HG03342 (cell line): ENCODE measurements around the gene FBN1.

Source experiments
- ATAC-seq: cut with Tn5 transposase; IDR thresholded peaks from one replicate; pipeline ENCODE4 v1.9.1; 2021; ENCODE audit warnings: mild to moderate bottlenecking, moderate library complexity; ENCODE audit not compliant: unreplicated experiment

The FBN1 gene

DNA sequence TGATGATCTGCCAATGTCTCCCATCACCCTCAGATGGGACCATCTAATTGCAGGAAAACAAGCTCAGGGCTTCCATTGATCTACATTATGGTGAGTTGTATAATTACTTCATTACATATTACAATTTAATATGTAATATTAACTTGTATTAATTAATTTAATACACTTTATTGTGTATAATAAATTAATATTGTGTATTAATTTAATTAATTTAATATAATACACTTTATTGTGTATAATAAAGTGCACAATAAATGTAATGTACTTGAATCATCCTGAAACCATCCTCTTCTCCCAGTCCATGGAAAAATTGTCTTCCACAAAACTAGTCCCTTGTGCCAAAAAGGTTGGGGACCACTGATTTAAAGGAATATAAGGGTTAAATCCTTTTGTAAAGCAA is 123.4 kb downstream of the FBN1 start:
- ATAC-seq = no peak

DNA sequence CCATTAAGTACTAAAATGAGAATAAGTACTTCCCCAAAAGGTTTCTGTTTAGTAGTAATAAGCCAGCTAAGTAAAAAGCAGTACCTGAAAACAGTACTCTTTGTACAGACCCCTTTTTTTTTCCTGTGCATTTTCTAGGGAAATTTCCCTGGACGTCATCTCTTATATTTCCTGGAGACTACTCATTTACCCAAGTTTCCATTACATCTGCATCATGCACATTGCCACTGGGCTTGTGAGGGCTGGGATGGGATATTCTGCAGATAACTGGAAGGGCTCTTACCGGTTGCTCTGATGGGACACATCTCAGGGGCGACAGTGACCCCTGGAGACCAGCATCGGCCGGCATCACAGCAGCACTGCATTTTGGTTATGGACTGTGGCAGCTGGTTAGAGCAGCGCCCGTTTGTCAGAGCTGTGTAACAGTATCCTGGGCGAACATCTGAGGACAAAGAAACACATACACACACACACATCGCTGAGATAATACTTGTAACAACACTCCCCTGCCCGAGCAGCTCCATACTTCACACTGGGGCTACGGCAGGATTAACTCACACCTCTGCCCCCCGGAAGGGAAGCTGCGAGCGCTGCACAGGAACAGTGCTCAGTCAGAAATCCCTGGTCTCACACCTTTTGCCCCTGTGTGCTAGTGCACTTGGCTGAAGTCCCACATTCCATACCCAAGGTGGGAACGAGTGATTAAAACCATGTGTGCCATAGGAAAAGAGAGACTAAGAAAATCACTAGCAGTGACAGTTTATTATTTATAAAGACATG is 124.9 kb downstream of the FBN1 start:
- ATAC-seq = no peak

DNA sequence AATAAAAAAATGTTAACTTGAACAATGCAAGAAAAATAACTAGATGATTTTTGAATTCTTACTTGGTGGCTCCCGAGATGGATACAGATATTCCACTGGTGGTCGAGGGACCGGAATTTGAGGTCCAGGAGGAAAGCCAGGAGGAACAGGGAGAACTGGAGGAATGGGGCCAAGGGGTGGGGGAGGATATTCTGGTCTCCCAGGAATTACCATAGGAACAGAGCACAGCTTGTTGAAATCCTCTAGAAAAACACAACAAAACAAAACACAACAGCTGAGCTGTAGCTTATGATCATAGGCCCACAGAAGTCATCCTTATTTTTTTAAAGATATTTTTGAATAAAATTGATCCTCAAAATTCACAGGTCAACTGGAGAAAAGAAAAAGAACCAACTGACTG is 129.4 kb downstream of the FBN1 start:
- no peak for ATAC-seq

DNA sequence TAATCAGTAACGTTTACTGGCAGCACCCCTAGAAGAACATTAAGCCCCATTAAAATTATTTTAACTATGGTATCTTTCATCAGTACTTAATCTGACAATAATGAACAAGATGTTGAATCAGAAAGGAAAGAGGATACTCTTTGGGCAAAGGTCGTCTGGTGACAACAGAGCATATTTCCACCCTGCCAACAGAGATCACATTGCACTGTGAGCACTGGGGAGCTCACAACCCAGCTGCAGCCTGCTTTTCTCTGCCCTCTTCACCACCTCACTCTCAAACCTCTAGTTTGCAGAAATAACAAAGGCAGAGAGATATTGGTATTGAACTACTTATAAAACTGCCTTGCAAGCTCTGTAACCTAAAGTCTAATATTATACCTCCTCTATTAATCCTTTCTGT is 130.0 kb downstream of the FBN1 start:
- ATAC-seq = no peak

DNA sequence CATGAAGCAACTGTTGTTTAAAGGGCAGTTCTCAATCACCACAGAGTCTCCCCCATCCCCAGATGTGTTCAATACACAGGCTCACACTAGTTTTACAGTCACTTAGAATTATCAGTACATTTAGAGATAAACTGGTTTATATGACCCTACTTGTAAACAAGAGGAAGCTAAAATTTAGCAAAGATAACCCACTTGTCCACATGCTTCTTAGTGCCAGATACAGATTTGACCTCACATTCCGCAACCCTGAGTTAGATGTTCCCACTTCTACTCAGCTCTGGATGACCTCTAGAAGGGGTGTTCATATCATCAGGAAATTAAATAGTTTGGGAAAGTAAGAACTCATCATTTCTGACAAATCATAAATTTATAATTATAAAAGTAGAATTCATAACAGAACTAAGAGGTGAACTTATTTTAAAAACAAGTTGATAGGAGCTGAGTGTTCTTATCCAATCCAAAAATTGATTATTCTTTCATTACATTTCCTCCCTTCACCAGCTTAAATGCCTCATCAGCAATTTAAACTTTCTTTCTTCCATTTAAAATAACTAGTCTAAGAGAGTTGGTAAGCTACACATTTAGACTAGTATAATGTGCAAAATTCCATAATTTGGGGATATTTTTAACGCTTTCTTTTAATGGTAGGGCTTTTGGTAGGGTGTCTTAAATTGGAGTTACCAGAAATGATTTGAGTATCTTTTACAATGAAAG is 131.2 kb downstream of the FBN1 start:
- ATAC-seq = no peak

DNA sequence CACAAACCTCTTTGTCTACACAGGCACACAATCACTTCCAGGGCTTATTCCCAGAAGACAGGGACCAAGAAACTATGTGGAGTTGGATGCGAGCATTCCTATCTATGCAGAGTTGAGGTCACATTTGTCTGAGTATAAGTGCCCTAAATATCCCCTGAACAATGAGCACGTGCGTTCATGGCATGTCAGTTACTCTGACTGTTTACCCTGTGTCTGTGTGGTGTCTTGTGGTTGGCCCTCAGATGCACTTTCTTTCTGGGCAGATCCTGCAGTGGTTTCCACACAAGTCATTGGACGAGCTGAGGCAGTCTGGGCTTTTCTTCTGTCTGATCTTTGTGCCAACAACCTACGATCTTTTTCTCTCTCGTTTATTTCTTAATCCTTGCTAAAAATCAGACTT is 134.5 kb downstream of the FBN1 start:
- ATAC-seq = no peak

DNA sequence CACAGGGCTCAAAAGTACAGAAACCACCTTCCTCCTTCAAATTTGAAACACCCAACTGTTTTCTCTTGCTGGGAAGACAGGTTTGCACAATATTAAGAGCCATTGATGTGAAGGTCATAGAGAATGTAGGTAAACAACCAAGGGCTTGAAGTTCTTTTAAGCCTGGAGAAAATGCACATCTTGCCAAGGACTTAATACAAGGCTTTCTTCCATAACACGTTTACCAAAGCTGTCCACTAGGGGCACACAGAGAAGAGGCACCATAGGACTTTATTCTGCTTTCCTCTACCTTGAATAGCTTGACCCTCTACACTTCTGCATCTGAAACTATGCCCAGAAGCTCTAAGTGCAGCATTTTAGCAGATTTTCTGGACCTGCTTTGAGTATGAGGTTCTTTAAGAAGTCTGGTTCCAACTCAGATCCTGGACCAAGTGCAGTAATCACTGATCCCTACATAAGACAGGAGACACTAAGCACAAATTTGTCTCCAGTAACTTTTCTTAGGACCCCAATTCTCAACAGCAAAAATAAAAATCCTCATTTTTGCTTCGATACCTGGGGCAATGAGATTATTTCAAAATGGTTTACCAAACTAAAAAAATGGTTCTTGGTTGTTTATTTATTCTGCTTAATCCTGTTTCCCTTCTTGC is 138.0 kb downstream of the FBN1 start:
- peak; percentile 78 for ATAC-seq

DNA sequence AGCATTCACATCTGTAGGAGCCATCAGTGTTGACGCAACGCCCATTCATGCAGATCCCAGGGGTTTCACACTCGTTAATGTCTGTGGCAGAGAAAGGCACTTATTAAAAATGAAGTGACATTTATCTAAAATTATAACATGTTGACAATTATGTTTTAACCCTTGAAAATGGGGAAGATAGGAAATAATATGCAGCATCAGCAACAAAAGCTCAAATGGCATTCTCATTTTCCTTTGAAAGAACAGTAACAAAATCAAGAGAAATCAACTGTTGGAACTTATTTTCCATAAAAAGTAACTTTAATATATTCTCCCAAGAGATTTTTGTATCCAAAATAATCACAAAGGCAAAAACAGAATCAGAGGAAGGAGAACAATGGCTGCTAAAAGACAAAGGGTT is 140.4 kb downstream of the FBN1 start:
- ATAC-seq = no peak

DNA sequence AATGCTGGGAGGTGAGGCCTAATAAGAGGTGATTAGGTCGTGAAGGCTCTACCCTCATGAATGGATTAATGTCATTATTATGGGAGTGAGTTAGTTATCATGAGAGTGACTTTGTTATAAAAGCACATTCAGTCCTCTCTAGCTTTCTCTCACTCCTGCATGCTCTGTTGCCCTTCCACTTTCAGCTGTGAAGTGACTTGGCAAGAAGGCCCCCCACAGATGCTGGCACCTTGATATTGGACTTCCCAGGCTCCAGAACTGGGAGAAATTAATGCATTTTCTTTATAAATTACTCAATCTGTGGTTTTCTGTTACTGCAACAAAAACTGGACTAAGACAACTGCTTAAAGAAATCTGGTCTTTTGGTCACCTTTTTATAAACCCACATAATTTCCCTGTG is 144.3 kb downstream of the FBN1 start:
- no peak for ATAC-seq

DNA sequence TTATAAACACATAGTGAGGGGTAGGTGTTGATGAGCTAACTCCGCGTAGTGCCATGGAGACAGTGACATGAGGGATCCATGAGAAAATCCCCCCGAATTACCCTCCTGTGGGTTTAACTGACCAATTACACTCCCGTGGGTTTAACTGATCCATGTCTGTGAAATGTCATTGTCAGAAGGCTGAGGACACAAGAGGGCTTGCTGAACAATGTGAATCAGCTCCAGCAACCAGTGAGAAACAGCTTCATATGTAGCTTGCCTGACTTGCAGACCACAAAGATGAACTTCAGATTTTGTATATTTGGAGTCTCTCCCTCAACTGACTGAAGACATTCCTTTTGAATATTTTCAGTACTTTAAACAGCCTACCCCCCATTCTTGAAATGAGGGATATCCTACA is 144.9 kb downstream of the FBN1 start:
- ATAC-seq = peak; percentile 43

DNA sequence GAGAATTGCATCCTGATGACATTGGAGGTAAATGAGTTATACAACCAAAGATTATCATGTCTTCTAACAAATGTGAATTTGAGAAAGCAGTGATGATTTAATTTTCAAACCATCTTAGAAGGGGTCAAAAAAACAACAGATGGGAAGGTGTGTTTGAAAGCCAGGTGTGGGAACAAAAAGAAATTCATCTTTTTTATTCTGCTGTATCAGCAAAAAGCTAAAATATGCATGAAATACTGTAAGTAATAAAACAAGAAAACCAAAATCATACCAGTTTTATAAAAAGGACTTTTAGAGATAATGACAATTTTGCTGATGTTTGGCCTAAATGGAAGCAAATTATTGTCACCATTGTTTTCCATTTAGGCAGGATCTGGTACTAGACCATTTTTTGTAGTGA is 145.5 kb downstream of the FBN1 start:
- ATAC-seq = no peak

DNA sequence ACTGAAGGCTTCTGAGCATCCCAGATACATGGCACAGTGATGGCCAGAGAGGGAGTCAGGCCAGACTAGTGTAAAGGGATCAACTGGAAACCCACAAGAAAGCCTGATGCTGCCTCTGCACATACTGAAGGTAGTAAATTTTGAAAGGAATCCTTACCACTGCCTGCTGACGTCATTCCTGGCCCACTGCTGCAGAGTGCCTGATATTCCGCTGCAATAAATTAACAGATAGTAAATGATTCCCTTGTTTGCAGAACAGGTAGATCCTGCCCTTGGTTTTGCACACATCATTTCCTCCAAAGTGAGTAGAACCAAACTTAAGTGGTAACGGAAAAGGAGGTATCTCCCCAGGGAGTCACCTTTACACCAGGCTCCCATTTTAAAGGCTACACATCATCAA is 146.7 kb downstream of the FBN1 start:
- no peak for ATAC-seq

DNA sequence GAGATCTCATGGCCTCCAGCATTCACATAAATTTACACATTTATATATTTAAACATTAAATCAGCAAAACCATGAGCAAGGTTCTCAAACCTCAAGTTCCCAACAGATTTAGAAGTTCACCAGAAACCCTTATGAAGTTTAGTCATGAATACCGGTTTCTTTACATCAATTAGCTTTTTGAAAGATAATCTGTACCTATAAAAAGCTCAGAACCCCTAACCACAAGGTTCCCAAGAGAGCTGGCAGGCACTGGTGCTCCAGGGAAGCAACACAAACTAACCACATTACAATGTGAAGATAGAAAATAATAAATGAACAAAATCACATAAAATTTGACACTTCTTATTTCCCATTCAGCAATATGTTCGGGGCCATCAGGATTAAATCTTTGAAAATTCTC is 150.9 kb downstream of the FBN1 start:
- no peak for ATAC-seq

DNA sequence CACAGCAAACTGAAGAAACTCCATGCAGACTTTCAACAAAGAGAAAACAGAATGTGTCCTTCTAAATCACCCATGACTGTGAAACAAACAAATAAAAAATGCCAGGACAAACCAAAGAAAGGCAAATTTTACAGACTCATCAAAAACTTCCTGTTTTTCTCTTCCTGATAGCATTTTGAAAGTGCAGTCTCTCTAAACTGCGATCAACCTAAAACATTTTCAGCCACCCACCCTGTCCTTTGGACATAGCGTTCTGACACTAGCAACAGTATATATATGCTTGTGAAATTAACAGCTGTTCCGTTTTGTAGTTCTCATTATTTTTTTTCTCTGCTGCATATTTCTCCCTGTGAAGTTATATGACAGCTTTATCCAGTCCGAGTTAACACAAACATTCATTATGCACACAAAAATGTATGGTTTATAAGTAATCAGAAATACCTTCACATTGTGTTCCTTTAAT is 151.7 kb downstream of the FBN1 start:
- ATAC-seq = no peak

DNA sequence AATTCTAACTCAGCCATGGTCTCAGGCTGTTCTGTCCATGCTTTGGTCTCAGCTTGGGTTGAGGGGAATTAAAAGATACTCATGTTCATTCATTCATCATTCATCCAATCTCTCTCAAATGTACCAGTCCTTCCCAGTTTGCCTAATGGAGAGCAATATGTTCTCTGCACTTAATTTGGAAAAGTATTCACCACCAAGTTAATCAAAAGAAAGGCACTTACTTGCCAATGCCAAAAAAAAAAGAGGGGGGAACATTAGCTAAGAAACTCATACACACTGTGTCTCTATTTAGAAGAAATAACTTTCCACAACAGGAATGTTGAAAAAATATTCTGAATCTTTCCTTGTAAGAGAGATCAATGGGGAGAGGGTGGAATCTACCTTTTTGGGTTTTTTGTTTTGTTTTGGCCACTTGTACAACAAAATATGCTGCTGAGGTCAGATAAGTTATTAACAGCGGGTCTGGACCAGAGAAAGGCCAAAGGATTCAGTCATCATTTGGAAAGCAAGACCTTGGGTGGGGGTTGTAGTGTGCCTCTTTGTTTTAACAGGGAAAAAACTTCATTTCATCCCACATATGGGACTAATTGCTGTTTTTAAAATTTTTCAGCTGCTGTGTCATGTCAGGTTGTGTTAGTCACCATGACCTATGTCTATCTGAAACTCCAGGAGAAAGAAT is 152.3 kb downstream of the FBN1 start:
- no peak for ATAC-seq

DNA sequence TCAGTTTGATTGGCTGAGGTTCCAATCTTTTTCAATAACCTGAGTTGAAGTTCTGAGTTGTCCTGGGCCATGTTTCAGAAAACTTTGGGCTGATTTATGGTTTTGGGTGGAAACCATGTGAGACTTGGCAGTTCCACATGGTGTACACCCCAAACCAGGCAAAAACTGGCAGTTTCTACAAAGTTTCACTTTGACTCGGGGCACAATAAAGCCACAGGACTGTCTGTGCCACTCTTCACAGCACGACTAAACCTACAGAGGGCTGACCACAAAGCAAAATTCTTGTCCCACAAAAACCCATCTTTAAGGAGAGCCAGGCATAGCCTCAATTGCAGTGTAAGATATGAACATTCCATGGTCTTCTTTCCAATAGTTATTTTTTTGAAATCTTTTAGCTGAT is 159.3 kb downstream of the FBN1 start:
- ATAC-seq = no peak

DNA sequence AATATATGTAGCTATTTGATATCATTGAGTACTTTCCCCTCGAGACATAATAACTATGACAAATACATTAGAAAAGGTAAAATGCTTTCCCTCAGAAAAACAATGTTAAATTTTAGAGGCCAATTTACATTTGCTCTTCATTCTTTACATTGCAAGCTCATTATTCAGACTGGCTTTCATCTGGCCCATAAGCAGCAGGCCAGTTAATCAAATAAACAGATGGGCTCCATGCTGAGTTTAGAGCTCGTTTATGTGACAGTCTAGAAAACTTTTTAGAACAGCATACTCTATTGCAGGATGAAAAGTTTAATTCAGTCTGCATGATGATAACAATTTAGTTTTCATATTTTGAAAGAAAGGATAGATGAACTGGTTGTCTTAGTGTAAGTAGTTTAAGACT is 163.7 kb downstream of the FBN1 start:
- no peak for ATAC-seq

DNA sequence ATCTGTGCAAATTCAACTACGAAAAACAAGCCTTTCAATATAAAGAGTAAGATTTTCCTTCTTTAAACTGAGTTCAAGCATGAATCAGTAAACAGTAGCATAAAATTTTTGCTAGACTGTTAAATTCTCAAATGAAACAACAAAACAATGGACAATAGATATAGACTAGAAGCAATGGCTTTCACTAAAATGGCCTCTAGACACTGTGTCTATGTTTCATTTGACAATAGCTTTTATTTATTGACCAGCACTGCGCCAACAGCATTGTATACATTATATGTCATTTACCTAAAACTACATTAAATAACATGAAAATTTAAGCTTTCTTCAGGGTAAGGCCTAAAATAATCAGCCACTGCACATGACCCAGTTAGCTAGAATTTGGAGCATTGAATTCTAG is 165.8 kb downstream of the FBN1 start:
- ATAC-seq = no peak

DNA sequence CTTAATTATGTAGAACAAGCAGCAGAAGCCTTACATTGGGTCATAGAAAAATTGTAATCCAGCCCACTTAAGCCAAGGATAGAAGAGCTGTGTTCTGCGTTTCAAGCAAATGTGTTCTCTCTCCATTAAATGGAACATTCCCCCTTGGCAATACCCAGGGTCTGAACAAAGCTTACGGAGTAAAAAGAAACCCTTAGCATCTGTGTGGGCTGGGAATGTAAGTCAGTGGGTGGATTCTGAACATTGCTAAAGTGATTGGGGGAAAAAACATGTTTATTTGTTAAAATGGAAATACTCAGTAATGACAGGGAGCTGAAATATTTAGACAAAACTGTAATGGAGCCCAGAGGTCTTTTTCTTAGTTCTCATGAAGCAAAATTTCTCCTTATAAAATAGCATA is 166.9 kb downstream of the FBN1 start:
- ATAC-seq = no peak

DNA sequence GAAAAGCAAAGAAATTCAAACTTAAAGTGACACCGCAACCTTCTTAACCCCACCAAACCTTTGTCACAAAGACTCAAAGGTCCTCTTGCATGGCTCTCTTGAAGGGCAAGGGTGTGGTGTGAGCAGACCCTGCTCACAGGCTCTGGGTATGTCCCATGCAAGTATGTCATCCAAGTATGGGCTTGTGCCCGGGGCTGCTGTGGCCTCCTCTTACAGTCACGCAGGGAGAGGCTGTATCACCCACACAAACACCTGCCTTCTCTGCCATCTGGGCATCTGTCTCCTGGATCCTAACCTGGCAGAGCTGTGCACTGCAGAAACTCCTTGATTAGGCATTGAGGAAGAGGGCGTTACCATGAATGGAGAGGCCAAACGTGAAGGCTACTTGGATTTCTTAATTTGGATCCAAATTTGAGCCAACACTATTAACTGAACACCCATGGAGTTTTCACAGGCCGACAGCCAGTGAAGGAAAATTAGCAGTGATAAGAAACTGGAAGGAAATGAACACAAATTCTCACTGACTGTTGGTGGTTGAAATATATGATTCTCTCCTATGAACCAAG is 167.6 kb downstream of the FBN1 start:
- no peak for ATAC-seq
